Activated CD4-positive, alpha-beta T cell treated with anti-CD3 and anti-CD28 coated beads for 1 hour (primary cell): ENCODE results near the gene RNF144B.

ENCODE experiments used
- DNase-seq: peaks from one replicate; pipeline ENCODE4 v3.0.0-alpha.2; 2020

RNF144B gene

DNA sequence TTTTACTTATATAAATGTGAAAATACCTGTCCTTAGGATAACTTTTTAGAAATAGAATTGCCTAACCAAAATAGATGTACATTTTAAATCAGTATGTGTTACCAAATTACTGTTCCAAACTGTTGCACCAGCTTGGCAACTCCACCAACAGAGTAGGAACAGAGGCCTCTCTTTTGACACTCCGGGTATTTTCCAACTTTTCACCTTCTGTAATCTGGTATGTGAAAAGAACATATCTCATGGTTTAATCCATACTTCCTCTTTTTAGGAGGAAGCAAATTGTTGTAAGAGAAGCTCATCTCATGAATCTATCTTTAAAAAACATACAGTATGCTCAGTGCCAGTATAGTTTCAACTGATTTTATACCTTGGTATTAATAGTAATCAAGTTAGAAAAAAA, 24.9 kb downstream of the RNF144B start:
- DNase-seq: no peak

DNA sequence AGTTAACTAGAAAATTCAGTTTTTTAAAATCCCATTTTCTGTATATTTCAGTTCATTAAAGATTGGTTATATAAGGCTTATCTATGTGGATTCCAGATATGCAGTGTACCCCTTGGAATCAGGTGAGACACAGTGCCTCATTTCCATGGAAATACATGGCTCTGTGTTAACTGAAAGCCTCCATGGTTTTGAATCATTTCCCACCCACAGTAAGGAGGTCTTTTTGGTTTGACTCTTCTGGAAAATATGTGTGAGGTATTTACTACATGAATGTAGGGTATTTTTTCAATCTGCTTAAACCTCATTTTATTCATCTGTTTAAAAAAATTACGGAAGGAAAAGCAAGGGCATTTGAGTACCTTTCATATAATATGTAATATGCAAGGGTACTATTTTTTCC, 25.5 kb downstream of the RNF144B start:
- DNase-seq: no peak

DNA sequence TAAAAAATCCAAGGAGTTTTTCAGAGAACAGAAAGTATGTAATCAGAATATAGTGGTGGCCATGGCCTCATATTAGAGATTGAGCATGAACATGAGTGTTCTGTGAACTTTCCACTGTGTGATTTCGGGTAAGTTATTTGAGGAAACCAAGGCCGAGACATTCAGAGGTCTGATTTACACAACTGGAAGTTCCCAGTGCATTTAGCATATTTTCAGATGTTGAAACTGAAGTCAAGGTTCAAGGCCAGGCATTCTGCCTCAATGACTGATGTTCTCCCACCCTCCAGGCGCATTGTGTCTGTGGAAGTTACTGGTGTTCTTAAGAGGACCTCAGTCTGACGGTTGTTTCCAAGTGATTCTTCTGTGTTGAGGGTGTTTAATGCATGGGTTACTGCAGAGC, 26.2 kb downstream of the RNF144B start:
- no peak for DNase-seq

DNA sequence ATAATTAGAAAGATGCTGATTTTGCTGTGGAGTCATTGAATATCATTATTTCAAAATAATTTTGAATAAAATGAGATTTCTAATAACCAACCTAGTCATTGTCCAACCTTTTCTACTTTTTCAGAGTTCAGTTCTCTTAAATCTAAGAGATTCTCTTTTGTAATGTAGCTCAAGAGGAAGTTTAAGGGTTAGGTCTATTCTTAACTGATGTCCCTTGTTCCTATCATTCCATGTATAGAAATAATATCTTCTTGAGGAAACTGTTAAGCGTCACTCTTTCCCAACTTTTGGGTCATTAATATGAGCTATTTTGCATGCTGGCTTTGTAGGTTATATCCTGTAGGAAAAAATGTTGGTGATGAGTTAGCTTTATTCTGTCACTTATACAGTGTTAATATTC, 27.0 kb downstream of the RNF144B start:
- no peak for DNase-seq

DNA sequence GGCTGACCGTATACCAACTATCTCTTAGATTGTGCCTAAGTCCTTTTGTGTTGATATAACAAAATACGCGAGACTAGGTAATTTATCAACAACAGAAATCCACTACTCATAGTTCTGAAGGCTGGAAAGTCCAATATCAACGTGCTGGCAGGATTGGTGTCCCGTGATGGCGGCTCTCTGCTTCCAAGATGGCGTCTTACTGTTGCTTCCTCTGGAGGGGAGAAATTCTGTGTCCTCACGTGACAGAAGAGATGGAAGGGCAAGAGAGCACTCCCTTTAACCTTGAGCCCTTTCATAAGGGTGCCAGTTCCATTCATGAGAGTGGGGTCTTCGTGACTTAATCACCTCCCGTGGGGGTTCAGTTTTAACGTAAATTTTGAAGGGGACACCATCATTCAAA, 28.1 kb downstream of the RNF144B start:
- DNase-seq: no peak

DNA sequence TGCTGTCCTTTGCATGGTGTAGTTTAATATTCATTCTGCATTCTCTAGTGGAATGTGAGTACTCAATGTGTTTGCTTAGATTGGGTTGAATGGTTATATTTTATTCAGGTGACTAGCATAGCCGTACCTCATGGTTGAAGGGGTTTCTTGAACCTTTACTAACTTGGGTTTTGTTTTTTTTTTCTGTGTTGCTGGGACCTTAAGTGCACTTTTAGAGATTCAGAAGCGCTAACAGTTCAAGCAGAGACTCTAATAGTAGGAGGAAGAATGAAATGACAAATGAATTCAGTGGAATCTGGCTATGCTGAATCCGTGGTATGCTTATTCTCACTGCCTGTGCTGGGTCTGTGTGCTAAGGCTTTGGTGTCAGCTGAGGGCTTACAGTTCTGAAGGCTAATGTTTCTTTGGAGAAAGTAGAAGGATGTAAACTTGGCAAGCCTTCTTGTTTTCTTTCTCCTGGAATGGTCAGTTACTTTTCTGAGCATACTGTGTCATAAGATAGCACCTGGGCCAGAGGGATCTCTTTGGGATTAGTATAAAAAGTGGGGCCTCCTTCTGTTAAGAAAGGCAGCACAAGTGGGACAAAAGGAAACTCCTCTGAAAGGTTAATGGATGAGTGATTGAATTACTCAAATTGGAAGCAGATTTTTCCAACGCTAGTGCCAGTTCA, 28.7 kb downstream of the RNF144B start:
- DNase-seq: no peak

DNA sequence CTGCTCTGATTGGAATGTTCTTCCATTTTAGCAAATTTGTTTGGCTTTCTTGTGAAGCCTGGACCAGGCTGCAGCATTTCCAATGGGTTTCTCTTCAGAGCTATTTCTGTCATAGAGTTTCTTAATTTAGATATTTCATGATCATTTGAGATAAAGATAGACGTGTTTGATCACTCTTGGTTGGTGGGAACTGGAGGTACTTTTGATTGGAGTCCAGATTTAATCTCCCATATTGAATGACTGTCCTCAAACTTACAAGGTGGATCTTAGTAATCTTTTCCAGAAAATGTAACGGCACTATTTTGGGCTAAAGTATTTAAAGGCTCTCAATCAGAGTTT, 29.2 kb downstream of the RNF144B start:
- no peak for DNase-seq

DNA sequence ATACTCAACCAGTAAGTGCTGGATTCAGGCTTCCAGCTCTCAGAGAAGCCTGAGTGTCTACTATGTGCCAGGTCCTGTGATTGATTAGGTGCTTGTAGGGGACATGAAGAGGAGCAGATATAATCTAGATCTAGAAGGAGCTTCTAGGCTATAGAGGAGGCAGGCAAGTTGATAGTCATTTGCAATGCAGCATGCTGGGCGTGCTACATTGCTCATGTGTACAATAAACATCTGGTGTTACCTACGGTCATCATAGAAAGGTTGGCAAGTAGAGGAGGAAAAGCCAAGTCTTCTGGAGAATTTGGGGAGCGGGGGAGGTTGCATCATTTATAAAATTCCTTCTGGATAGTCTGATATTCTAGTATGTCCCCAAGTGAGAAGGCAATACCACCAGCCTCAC, 33.2 kb downstream of the RNF144B start:
- no peak for DNase-seq

DNA sequence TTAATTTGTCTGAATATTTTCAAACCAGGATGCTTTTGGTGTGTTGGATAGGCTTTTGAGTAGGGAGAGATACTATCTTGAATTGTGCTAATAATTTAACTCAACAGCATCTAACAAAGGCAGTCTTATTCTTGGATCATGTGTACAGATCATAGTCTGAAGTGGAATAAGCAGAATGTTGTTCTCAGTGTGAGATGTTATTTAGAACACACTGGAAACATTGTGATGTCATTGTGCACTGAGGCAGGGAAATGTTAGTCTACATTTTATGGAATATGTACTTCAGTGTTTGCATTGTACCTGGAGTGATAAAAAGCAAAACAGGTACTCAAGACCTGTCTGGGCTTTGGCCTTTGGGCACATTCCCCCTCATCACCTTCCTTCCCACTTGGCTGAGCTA, 35.0 kb downstream of the RNF144B start:
- no peak for DNase-seq

DNA sequence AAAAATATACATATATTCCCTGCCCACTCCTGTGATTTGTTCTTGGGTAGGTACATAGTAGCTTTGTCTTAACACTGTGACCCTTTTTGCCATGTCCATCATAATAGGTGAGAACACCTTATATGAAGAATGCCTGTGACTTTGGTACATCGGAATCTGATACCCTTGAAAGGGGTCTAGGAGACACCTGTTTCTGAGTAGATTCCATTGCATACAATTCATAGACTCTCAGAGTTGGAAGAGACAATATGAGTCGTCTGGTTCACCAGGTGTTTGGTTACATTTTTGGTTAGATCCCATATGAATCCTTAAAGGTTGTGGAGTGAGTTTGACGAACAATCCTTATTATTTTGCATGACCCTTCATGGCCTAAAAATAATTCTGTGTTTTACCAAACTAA, 36.3 kb downstream of the RNF144B start:
- no peak for DNase-seq

DNA sequence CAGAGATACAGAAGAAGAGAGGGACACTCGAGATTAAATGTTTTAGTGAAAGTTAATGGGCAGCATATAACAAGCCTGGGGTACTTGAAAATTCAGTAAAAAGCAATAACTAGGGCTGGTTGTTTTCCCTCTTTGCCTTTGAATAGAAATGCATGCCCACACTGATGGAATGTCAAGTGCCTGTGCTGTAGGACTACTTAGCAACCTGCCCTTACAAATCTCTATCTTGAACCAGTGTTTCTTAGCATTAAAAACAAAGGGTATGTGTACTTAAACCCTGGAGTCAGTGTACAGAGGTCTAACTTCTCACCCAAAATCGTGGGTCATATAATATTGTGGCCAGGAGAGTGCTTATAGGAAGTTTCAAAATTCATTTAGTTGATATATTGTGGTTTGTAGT, 37.1 kb downstream of the RNF144B start:
- DNase-seq: no peak

DNA sequence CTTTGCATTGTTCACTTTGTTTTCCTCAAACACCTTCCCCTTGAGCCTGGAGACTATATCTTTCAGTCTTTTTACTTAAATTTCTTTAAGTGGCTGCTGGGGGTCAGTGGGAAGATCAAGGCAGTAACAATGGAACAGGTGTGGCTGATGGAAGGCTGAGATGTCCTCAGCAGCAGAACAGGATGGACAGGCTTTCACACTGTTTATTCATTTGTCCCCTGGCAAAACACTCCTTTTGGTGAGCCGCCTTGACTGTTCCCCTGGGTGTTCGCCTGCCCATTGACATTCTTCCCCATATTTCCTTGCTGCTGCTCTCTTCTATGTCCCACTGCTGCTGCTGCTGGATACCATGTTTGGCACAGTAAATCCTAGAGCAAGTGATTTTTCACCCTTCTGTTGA, 38.1 kb downstream of the RNF144B start:
- no peak for DNase-seq

DNA sequence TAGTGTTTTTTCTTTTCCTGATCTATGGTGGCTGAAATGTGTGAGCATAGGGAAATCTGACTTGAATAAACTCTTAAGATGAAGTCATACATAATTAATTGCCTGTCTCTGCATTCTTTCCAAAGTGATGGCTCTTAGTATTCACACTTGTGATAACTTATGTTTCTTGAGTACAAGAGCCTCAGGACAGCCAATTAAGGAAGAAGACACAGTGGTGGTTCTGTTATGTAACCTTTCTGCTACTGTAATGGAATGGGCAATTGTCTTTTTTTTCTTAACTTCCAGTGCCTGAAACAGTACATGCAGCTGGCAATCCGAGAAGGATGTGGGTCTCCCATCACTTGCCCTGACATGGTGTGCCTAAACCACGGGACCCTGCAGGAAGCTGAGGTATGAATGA, 40.1 kb downstream of the RNF144B start:
- DNase-seq: no peak

DNA sequence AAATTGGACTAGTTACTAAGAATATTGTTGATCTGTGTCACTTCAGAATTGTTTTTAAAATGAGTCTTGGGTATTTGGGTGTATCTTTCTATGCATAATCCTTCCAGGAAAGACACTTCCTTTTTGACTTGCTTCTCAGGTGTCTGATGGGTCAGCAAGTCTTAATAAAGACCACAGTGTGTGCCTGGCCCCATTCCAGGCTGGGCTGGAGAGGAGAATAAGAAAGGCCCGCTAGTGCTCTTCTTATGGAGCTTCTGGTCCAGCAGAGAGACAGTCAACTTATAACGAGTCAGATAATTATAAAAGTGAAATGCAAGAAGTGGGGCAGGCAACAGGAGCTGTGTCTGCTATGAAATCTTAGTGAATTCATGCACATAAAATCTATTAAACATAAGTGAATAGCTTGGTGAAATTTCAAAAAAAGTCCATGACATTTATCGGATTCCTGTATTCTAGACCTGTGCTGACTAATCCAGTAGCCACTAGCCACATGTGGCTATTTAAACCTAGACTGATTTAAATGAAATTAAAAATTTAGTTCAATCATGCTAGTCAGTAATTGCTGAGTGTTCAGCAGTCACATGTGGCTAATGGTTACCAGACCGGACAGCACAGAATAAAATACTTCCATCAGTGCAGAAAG, 42.6 kb downstream of the RNF144B start:
- DNase-seq: no peak

DNA sequence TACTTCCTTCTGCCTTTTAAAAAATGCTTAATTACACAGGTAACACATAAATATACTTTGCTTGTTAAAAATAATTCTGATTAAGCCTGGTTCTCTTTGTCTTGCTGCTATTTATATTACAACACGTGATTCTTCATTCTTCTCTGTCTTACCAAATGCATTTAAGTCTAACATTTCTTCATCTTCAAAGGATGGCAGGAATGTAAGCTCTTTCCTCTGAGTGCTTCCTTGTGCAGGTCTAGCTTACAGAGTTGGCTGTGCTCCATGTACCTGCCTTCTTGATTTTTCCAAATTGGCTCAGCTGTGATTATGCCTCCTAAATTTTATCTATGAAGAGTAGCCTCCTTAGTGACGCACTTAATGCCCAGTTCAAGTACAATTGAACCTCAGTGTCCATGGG, 44.4 kb downstream of the RNF144B start:
- DNase-seq: no peak

DNA sequence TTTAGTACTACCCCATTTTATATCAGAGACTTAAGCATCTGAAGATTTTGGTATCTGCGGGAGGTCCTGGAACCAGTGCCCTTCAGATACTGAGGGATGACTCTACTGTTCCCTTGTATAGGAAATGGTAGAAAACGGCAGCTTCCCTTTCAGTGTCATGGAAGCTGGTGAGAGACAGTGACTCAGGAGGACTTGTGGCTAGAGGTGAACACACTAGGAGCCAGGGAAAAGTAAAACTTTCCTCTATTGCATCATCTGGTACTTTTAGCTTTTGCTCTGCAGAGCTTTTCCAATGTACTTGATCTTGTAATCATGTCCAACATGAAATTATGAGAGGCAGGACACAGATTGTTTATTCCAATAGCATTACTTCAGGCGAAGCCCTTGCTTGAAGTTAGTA, 45.0 kb downstream of the RNF144B start:
- no peak for DNase-seq

DNA sequence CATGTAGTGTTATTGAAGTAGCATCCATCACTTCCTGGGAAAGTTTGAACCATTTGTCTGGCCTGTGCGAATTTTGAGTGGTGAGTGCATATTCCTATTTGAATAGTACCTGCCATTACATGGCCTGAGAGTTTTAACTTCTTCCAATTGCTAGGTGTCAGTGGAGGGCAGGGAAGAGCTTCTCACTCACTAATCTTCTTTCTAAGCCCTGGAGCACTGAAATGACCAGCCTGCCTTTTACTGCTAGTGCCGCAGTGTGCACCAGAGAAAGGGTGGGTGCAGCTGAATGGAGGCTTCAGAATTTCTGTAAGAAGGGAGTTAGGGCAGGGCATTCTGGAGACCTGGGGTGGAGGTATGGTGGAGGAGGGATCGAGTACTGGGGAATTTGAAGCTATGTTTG, 45.5 kb downstream of the RNF144B start:
- DNase-seq: no peak

DNA sequence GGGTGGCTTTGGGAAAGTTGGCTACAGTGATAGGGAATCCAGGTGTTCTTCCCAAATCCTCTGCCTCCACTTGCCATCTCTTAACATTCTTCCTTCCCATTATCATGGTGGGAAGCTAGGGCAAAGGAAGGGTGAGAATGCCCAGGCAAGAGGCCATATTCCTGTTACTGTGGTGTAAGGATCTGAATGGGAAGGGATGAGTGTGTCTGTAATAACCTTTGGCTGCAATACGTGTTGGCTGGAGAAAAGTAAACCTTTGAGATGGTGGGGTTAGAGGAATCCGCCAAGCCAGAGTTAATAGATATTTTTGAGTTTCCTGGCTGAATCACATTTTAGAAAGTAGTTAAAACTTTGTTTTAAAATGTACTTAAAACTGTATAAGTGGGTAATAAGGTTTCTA, 45.9 kb downstream of the RNF144B start:
- no peak for DNase-seq

DNA sequence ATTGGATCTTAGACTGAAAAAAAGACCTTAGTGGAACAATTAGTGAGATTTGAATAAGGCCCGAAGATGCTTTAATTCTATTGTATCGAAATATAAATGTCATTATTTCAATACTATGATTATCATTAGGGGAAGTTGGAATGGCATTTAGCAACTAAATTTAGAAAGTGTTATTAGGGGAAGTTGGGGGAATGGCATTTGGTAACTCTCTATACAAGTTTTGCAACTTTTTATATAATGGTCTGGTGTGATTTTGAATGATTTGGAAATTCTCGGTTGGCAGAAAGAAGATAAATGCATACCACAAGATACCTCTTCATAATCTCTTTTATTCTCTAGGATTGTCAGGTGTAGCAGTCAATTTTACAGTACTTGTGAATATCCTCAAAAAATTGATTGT, 49.2 kb downstream of the RNF144B start:
- DNase-seq: no peak

DNA sequence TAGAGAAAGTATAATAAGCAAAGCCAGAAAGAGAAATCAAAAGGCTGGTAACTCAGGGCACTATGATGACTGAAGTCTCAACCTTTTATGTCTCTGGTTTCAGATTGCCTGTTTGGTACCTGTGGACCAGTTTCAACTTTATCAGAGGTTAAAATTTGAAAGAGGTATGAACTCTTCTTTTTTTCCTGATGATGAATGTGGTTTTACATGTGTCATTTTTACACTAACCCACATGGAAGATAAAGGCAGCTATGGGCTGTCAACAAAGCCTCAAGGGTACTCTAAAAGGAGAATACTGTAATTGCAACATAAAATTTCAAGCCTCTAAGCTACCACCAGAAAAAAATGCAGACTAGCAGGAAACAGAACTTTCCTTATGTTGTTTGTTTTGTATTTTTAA, 52.4 kb downstream of the RNF144B start:
- no peak for DNase-seq

DNA sequence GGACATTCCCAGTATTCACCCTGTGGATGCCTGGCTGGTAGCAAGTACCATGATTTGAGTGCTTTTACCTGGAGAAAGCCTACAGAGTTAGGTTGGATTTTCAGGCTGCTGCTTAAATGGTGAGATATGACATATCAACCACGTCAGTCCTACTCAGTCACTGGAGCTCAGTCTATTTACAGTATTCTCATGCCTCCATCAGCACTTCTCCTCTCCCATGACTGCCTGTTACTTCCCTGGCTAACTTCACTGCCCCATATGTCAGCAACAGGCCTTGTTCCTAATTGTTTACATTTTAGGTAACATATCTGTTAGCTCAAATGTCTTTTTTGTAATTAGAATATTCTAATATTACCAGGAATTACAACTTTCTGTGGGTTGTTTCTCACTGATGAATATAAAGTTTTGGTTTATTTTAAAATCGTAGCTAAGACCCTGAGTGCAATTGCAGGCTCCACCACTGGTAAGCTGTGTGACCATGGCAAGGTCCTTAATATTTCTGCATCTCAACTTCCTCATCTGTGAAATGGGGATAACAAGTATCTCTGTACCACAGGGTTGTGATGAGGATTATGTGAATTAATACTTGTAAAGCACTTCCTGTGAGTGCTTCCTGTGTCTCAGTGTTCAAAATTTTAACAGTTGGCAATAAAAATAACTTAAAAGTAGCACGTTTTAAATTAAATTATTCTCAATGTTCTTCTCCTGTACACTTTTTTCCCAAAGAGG, 54.3 kb downstream of the RNF144B start:
- DNase-seq: no peak

DNA sequence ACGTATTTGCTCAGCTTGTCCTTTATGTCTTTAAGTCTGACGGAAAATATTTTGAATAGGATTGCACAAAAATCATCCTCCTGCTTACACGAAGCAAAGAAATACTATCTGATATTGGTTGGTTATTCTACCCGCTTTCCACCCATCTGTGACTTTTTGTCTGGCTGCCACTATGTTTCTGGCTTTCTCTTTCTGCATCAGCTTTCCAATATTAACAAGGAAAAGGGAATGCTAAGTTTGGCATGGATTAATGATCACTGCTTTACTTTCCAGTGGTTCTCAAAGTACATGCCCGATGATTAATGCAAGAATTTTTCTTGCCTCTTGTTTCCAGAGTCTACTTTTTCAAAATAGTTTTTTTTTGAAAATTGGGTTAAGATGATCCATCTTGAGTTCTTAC, 57.0 kb downstream of the RNF144B start:
- DNase-seq: no peak

DNA sequence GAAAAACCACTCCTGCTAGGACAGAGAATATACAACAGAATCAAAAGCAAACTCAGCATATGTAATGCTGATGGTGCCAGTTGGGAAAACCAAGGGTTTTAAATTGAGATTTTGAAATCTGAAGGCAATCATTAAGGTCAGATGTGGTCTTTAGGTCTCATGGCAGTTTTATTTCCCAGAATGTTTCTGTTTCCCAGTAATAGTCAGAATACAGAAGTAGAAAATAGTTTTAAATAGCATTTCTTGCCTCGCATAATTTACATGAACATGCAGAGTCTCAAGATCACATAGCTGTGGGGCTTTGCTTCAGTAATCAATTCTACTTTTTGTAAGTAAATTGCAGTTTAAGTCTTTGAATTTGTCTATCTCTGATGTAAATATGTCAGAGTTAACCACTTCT, 58.1 kb downstream of the RNF144B start:
- no peak for DNase-seq

DNA sequence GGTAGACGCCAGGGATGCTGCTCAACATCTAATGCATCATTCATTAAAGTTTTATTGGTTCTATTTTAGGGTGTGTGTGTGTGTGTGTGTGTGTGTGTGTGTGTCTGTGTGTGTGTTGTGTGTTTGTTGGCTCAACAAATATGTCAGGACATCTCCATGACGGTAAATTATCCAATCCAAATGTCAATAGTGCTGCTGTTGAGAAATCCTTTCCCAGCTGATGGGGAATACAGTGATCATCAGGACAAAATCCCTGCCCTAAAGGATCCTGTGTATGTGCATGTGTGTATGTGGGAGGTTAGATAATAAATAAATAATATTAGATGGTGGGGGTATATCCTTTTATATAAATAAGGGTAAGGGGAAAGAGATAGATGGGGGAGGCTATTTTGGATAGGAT, 59.6 kb downstream of the RNF144B start:
- DNase-seq: no peak

DNA sequence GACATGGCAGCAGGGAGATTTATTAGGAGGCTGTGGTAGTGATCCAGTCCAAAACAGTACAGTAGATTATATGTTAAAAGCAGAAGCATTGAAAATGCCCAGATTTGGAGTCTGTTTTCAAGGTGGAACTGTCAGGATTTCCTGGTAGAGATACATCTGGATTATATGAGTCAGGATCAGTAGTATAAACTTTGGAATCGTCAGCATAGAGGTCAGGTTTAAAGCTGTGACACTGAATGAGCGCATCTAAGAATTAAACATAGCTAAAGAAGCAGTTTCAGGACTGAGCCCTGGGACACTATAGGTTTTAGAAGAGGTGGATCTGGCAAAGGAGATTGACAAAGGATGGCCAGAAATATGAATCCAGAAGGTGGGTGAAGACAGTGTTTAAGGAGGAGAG, 60.4 kb downstream of the RNF144B start:
- no peak for DNase-seq
